Smooth muscle cell (in vitro differentiated cells): ENCODE results near the gene GULP1. TPM values are rescaled to one million over a fixed set of nuclear protein-coding genes. Genes with fewer than 3 reads are reported as not detected.

ENCODE experiments used
- DNase-seq: peaks from one replicate; lab custom pipeline; 2025; ENCODE audit not compliant: unreplicated experiment; lab: John Stamatoyannopoulos, UW
- H2AFZ ChIP-seq: fragments of 200-600 bp; sonication (generic); 2 replicates; pipeline ENCODE4 v1.6.0; 2016; ENCODE audit warnings: antibody characterized with exemption, low read depth, mild to moderate bottlenecking
- H3F3A ChIP-seq: fragments of 200-600 bp; sonication (generic); 2 replicates; pipeline ENCODE4 v1.6.0; 2017; ENCODE audit warnings: antibody characterized with exemption, low read depth
- H3K27ac ChIP-seq: fragments of 200-600 bp; sonication (generic); 2 replicates; pipeline ENCODE4 v1.5.1; 2016; ENCODE audit warnings: low read depth, mild to moderate bottlenecking
- H3K27me3 ChIP-seq: fragments of 200-600 bp; sonication (generic); 2 replicates; pipeline ENCODE4 v1.6.1; 2016; ENCODE audit warnings: low read depth, mild to moderate bottlenecking
- H3K36me3 ChIP-seq: fragments of 200-600 bp; sonication (generic); 2 replicates; pipeline ENCODE4 v1.5.1; 2016; ENCODE audit warnings: low read depth
- H3K4me1 ChIP-seq: fragments of 200-600 bp; sonication (generic); 2 replicates; pipeline ENCODE4 v1.5.1; 2016; ENCODE audit warnings: low read depth
- H3K4me2 ChIP-seq: fragments of 200-600 bp; sonication (generic); 2 replicates; pipeline ENCODE4 v1.6.0; 2016; ENCODE audit warnings: mild to moderate bottlenecking
- H3K4me3 ChIP-seq: fragments of 200-600 bp; sonication (generic); 2 replicates; pipeline ENCODE4 v1.5.1; 2016; ENCODE audit warnings: mild to moderate bottlenecking
- H3K79me2 ChIP-seq: fragments of 200-600 bp; sonication (generic); 2 replicates; pipeline ENCODE4 v1.6.0; 2016; ENCODE audit warnings: low read depth, mild to moderate bottlenecking
- H3K9ac ChIP-seq: fragments of 200-600 bp; sonication (generic); 2 replicates; pipeline ENCODE4 v1.6.0; 2016; ENCODE audit warnings: low read depth
- H3K9me3 ChIP-seq: fragments of 200-600 bp; sonication (generic); replicated peaks from 2 replicates; pipeline ENCODE4 v1.5.1; 2016; ENCODE audit warnings: low read depth
- H4K20me1 ChIP-seq: fragments of 200-600 bp; sonication (generic); 2 replicates; pipeline ENCODE4 v1.6.0; 2016; ENCODE audit warnings: low read depth
- WGBS: methylation state at CpG from one replicate; pipeline ENCODE4 v1.1.7; 2016; ENCODE audit warnings: low lambda C conversion rate; 5-methylcytosine and 5-hydroxymethylcytosine counted together
- polyA plus RNA-seq: library from polyadenylated mRNA; unstranded; fragments of >200 nt; fragmentation: Nextera tagmentation; extraction: Ambion mirVana; gene quantifications from 2 replicates; pipeline ENCODE4 v1.2.1, GENCODE V29; 2016
- total RNA-seq: library from RNA; depleted of rRNA; stranded (reverse); fragments of >200 nt; gene quantifications from 2 replicates; pipeline ENCODE4 v1.2.3, GENCODE V29; 2014
- TF ChIP-seq, protein P1 (sequence below): fragments of 200-600 bp; sonication (generic); IDR thresholded peaks from 2 replicates; pipeline ENCODE4 v1.5.1; 2017; ENCODE audit warnings: borderline replicate concordance, mild to moderate bottlenecking, antibody characterized with exemption; ENCODE audit not compliant: insufficient read depth, poor library complexity, severe bottlenecking

The GULP1 gene
- total and polyA plus RNA-seq, 2 experiments from 2014 or later, result 40.2 to 115 TPM

GRCh38 chr2:188345831-188346458 is 54.3 kb downstream of the GULP1 start:
- DNase-seq, result no peak
- peaks cover 80% of the 10 kb centered on the region for H3K79me2 ChIP-seq

GRCh38 chr2:188349019-188349418 is 57.3 kb downstream of the GULP1 start:
- DNase-seq, result no peak
- peaks cover 38% of the 10 kb centered on the region for H4K20me1 ChIP-seq
- peaks cover 74% of the 10 kb centered on the region for H3K79me2 ChIP-seq
- no peaks in the 10 kb centered on the region for H3K9me3 ChIP-seq
- H3F3A ChIP-seq, result no peaks in the 10 kb centered on the region
- TF ChIP-seq, protein P1, sequence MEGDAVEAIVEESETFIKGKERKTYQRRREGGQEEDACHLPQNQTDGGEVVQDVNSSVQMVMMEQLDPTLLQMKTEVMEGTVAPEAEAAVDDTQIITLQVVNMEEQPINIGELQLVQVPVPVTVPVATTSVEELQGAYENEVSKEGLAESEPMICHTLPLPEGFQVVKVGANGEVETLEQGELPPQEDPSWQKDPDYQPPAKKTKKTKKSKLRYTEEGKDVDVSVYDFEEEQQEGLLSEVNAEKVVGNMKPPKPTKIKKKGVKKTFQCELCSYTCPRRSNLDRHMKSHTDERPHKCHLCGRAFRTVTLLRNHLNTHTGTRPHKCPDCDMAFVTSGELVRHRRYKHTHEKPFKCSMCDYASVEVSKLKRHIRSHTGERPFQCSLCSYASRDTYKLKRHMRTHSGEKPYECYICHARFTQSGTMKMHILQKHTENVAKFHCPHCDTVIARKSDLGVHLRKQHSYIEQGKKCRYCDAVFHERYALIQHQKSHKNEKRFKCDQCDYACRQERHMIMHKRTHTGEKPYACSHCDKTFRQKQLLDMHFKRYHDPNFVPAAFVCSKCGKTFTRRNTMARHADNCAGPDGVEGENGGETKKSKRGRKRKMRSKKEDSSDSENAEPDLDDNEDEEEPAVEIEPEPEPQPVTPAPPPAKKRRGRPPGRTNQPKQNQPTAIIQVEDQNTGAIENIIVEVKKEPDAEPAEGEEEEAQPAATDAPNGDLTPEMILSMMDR, result no peak
- WGBS, result 94% methylated on average over 1 of the region's 1 CpG
- H3K4me1 ChIP-seq, result peaks cover 18% of the 10 kb centered on the region
- H3K27ac ChIP-seq, result no peak overlapping the region
- H3K4me2 ChIP-seq, result no peak overlapping the region
- no peaks in the 10 kb centered on the region for H3K36me3 ChIP-seq
- no peak overlapping the region for H2AFZ ChIP-seq
- no peak overlapping the region for H3K9ac ChIP-seq
- no peak overlapping the region for H3K4me3 ChIP-seq
- no peaks in the 10 kb centered on the region for H3K27me3 ChIP-seq

More at GRCh38 chr2:188345831-188346458, 54.3 kb downstream of the GULP1 start:
- no peaks in the 10 kb centered on the region for H3K36me3 ChIP-seq
- H3F3A ChIP-seq, result no peaks in the 10 kb centered on the region
- H3K27ac ChIP-seq, result peak overlapping the region; percentile 35
- H3K27me3 ChIP-seq, result no peaks in the 10 kb centered on the region
- H3K4me2 ChIP-seq, result peak overlapping the region; percentile 58
- TF ChIP-seq, protein P1, result no peak
- H3K4me1 ChIP-seq, result peaks cover 18% of the 10 kb centered on the region
- H4K20me1 ChIP-seq, result peaks cover 42% of the 10 kb centered on the region
- no peaks in the 10 kb centered on the region for H3K9me3 ChIP-seq
- H3K4me3 ChIP-seq, result no peak overlapping the region
- WGBS, result 63% methylated on average over 3 of the region's 3 CpGs
- no peak overlapping the region for H3K9ac ChIP-seq
- no peak overlapping the region for H2AFZ ChIP-seq

DNA sequence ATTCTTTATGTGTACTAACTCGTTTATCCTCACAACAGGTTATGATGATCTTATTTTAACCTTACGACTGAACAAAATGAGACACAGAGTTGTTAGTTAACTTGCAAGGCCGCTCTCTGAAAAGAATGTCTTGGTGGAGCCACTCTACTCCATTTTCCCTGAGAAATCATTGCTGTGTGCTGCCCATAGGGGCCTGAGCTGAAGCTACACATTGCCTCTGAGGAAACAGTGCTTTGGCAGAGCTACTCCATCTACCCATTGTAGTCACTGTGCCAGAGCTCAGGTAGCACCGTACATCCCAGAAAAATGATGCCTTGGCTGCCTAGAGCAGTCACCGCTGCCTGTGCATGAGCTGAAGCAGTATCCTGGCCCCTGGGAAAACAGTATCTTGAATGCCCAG is 61.6 kb downstream of the GULP1 start:
- H2AFZ ChIP-seq, result no peak overlapping the region
- H4K20me1 ChIP-seq, result peaks cover 4% of the 10 kb centered on the region
- H3K9ac ChIP-seq, result no peak overlapping the region
- no peaks in the 10 kb centered on the region for H3K9me3 ChIP-seq
- no peaks in the 10 kb centered on the region for H3K27me3 ChIP-seq
- H3K27ac ChIP-seq, result no peak overlapping the region
- TF ChIP-seq, protein P1, result no peak
- H3K36me3 ChIP-seq, result no peaks in the 10 kb centered on the region
- WGBS, result 96% methylated on average over 5 of the region's 5 CpGs
- no peaks in the 10 kb centered on the region for H3K4me1 ChIP-seq
- H3K4me2 ChIP-seq, result no peak overlapping the region
- H3F3A ChIP-seq, result no peaks in the 10 kb centered on the region
- H3K4me3 ChIP-seq, result no peak overlapping the region
- peaks cover 72% of the 10 kb centered on the region for H3K79me2 ChIP-seq
- DNase-seq, result no peak

DNA sequence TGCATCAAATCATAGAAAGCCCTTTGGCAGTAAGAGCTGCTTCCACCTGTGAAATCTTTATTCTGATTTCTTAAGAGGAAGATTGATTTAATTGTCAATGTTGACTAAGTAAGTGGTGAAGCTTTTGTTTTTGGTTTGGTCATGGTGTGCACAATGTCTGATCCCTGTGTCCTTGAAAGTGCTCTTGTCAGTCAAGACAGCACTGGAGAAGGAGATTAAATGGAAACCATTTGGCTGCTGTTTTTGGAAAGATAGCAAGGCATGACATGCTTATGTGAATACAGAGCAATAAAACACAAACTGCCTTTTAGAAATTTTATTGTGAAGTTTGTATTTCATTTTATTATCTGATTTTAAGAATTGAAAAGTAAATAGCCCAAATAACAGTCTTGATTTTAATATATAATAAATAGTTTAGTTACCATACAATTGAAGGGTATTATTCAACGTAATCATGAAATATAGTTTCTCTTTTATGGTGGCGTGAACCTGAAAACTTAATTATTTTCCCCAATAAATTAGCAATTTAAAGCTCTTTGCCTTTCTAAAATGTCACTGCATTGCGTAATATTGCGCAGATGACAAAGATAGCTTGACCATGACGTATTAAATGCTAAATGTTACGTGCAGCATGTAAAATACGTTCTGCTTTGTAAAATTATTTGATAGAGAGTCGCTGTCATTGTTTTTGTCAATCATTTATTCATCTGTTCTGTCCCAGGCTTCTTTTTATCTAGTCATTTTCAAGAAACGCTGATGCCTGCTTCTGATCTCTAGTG is 69.0 kb downstream of the GULP1 start:
- no peak overlapping the region for H3K9ac ChIP-seq
- H3K79me2 ChIP-seq, result peaks cover 94% of the 10 kb centered on the region
- no peak overlapping the region for H3K4me2 ChIP-seq
- no peaks in the 10 kb centered on the region for H3K36me3 ChIP-seq
- H3K9me3 ChIP-seq, result no peaks in the 10 kb centered on the region
- no peak overlapping the region for H3K27ac ChIP-seq
- H2AFZ ChIP-seq, result no peak overlapping the region
- H3K4me3 ChIP-seq, result no peak overlapping the region
- 95% methylated on average over 9 of the region's 9 CpGs for WGBS
- peaks cover 46% of the 10 kb centered on the region for H4K20me1 ChIP-seq
- H3F3A ChIP-seq, result no peaks in the 10 kb centered on the region
- TF ChIP-seq, protein P1, result no peak
- no peak for DNase-seq
- no peaks in the 10 kb centered on the region for H3K27me3 ChIP-seq
- no peaks in the 10 kb centered on the region for H3K4me1 ChIP-seq
